ENCODE measurements around the gene PTPRT.

- no peak for TF ChIP-seq EZH2 (optimal IDR thresholded peaks at IDR 0.05; ENCODE audit: low read depth, low read length)
- TF ChIP-seq CTCF (IDR thresholded peaks at IDR 0.05; ENCODE audit: low read length), result no peak
- no peak for TF ChIP-seq EZH2phosphoT487 (IDR thresholded peaks at IDR 0.05; ENCODE audit: low read length)
Measured at GRCh38 chr20:42650191-42650746, 539.4 kb downstream of the PTPRT start.

All from MM.1S (cell line).